Endometrial microvascular endothelial cells (primary cell): ENCODE results near the gene RPS3A. TPM values are rescaled to one million over a fixed set of nuclear protein-coding genes. Genes with fewer than 3 reads are reported as not detected.
"Not testable (repeated sequence)": the region's sequence is repeated elsewhere in the genome, so short reads cannot be mapped to it uniquely, and the experiment has no call there.

Experiments
- in situ Hi-C: cut with HindIII; loops from 2 replicates; pipeline ENCODE4 v1.10.0; 2017; ENCODE audit warnings: low sequenced_read_pairs, low pct_unique_long_range_greater_than_20kb; ENCODE audit errors: inconsistent ontology term
- total RNA-seq: library from RNA; depleted of rRNA; stranded (reverse); fragments of >200 nt; gene quantifications from one replicate; pipeline ENCODE4 v1.2.3, GENCODE V29; 2015; ENCODE audit errors: inconsistent ontology term

RPS3A gene
- total RNA-seq, result 2,129 TPM

- in situ Hi-C loops, result no loop called here
Measured at GRCh38 chr4:151099229-151099975, at the start of gene RPS3A. RPS3A (plus strand) TSS chr4:151099628; CDS start chr4:151099653, 25 bp downstream.

DNA sequence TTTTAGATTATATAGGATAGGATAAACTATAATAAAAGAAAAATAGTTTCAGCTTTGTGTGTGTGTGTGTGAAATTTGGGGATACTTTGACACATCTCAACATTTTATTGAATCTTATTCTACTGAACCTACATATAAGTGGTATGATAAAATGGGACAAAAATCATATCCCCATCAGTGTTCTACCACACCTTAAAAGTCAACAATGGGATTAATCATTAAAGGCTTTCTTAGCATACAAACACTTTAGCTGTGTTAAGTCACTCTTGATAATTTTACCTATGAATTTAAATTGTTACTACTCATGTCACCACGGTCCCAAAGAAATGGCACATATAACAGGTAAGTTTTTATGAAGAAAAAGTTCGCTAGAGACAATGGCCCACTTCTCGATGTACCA is 46.6 kb upstream of the RPS3A start:
- in situ Hi-C loops, result no loop called here

GRCh38 chr4:151055539-151055938 is 43.9 kb upstream of the RPS3A start:
- in situ Hi-C loops, result no loop called here

DNA sequence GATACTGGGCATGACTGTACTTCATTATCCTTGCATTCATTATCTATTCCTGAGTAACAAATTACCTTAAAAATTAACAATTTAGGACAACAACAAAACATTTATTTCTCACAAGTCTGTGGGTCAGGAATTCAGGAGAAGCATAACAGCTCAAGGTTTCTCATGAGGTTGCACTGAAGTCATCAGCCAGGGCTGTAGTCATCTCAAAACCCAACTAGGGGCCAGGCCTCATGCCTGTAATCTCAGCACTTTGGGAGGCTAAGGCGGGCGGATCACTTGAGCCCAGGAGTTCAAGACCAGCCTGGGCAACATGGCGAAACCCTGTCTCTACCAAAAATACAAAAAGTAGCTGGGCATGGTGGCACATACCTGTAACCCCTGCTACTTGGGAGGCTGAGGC is 36.3 kb upstream of the RPS3A start:
- in situ Hi-C loops, result not testable (repeated sequence)

- in situ Hi-C loops, result no loop called here
Measured at GRCh38 chr4:151067316-151067970, 32.0 kb upstream of the RPS3A start.

GRCh38 chr4:151074416-151074916 is 25.0 kb upstream of the RPS3A start:
- in situ Hi-C loops, result no loop called here

DNA sequence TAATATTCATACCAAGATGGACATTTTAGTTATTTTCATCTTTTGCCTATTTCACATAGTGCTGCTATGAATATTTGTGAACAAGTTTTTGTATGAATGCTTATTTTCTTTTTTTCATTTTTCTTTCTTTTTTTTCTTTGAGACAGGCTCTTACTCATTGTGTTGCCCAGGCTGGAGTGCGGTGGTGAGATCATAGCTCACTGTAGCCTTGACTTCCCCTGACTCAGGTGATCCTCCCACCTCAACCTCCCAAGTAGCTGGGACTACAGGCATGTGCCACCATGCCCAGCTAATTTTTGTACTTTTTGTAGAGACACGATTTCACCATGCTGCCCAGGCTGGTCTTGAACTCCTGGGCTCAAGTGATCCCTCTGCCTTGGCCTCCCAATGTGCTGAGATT is 21.4 kb upstream of the RPS3A start:
- in situ Hi-C loops, result not testable (repeated sequence)

- in situ Hi-C loops, result no loop called here
Measured at GRCh38 chr4:151087467-151087866, 12.0 kb upstream of the RPS3A start.

- in situ Hi-C loops, result no loop called here
Measured at GRCh38 chr4:151091047-151091446, 8.4 kb upstream of the RPS3A start.

GRCh38 chr4:151092488-151092887 is 6.9 kb upstream of the RPS3A start:
- in situ Hi-C loops, result no loop called here

- in situ Hi-C loops, result no loop called here
Measured at GRCh38 chr4:151093203-151093602, 6.2 kb upstream of the RPS3A start.

DNA sequence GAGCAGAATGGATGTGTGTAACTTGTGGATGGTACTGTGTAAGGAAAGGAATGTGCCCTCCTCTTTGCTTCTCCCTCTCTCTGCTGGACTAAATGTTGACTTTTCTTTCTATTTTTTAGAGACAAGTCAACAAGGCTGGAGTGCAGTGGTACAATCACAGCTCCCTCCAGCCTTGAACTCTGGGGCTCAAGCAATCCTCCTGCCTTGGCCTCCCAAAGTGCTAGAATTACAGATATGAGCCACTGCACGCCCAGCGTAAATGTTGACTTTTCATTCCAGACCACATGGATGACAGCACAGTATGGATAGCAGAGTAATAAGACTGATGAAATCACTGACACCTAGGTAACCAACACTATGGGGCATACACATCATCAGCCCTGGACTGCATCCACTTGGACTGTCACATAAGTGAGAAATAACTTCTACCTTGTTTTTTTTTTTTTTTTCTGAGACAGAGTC is 5.1 kb upstream of the RPS3A start:
- in situ Hi-C loops, result no loop called here

DNA sequence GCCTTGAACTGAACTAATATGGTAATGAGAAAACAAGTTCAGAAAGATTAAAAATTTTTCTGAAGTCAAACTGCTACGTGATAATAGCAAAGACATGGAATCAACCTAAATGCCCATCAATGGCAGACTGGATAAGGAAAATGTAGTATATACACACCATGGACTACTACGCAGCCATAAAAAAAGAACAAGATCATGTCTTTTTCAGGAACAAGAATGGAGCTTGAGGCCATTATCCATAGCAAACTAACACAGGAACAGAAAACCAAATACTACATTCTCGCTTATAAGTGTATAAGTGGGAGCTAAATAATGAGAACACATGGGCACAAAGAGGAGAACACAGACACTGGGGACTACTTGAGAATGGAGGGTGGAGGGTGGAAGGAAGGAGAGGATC is 4.3 kb upstream of the RPS3A start:
- in situ Hi-C loops, result no loop called here

- in situ Hi-C loops, result no loop called here
Measured at GRCh38 chr4:151097759-151098158, 1.7 kb upstream of the RPS3A start.

GRCh38 chr4:151098979-151099228 is 524 bp upstream of the RPS3A start:
- in situ Hi-C loops, result no loop called here

DNA sequence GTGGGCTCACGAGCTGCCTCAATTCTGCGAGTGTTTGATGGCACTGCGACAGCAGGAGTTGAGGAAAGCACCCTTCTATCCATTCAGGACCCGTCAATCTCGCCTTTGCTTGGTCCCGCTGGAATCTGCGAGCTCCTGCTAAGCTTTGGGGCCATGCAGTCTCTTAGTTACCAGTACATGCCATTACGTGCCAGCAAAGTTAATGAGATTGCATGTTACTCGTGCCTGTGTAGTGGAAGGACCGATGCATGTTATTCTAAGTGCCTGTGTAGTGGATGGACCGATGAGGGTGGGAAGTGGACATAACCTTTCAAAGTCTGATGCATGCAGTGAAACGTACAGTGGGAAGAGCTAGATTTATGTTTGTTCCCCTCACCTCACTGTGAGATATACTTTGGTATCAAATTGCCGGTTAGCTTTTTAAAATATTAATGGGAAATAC is 569 bp downstream of the RPS3A start:
- in situ Hi-C loops, result no loop called here

- in situ Hi-C loops, result no loop called here
Measured at GRCh38 chr4:151100531-151100930, 1.1 kb downstream of the RPS3A start.

DNA sequence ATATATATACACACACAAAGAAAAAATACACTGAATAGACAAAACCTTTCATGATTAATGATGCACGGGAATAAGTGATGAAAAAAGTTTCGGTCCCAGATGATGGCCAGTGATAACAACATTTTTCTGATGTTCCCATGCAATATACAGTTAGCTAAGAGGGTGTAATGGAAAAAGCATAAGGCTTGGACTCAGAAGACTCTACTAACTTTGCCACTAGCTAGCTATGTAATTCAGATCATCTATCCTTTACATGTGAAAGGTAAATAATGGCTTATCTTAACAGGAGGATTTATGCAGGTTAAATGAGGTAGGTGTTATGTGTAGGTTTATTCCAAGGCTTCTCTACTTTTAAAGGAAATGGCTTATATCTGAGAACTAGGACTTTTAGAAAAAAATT is 4.3 kb downstream of the RPS3A start:
- in situ Hi-C loops, result no loop called here

DNA sequence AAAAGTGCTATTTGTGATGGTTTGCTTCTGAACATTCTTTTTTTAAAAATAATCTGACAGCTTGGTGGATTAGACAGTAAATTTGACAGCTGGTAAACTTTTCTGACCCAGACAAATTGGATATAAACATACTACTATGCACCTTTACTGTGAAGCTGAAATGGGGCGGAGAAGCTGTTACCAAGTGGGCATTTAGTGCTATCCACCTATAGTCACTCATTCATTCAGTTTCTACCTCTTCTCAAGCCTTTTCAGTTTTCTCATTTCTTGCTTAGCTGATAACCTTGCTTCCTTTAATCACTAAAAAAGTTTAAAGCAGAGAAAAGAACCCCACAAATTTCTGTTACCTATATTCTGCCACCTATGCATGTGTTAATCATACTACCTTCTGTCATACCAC is 5.2 kb downstream of the RPS3A start:
- in situ Hi-C loops, result no loop called here

DNA sequence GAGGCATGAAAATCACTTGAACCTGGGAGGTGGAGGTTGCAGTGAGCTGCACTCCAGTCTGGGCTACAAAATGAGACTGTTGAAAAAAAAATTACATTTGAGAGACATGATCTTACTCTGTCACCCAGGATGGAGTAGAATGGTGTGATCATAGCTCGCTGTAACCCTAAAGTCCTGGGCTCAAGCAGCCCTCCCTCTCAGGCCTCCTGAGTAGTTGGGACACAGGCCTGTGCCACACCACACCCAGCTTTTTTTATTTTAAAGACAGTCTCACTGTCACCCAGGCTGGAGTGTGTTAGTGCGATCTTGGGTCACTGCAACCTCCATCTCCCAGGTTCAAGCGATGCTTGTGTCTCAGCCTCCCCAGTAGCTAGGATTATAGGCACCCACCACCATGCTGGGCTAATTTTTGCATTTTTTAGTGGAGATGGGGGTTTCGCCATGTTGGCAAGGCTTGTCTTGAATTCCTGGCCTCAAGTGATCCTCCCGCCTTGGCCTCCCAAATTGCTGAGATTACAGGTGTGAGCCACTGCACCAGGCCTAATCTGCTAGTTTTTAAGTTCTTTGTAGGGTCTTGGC is 6.1 kb downstream of the RPS3A start:
- in situ Hi-C loops, result no loop called here
